C4-2B (cell line): ENCODE data around the gene SPRN.
"Not testable (repeated sequence)": the region's sequence is repeated elsewhere in the genome, so short reads cannot be mapped to it uniquely, and the experiment has no call there.

ENCODE experiments used
- H3K27ac ChIP-seq: fragments of 450-650 bp; 2 replicates; pipeline ENCODE4 v1.5.1; 2017
- ZFX ChIP-seq: fragments of 450-650 bp; IDR thresholded peaks from 2 replicates; pipeline ENCODE4 v1.6.1; 2017
- TF ChIP-seq, protein P1 (sequence below): fragments of 450-650 bp; conservative IDR thresholded peaks from 2 replicates; pipeline ENCODE4 v1.5.1; 2017; ENCODE audit warnings: mild to moderate bottlenecking

Gene SPRN

GRCh38 chr10:133445268-133445732 lies 20.9 kb upstream of the SPRN start:
- H3K27ac ChIP-seq = no peak overlapping the region
- TF ChIP-seq ZFX = no peak
- TF ChIP-seq, protein P1, sequence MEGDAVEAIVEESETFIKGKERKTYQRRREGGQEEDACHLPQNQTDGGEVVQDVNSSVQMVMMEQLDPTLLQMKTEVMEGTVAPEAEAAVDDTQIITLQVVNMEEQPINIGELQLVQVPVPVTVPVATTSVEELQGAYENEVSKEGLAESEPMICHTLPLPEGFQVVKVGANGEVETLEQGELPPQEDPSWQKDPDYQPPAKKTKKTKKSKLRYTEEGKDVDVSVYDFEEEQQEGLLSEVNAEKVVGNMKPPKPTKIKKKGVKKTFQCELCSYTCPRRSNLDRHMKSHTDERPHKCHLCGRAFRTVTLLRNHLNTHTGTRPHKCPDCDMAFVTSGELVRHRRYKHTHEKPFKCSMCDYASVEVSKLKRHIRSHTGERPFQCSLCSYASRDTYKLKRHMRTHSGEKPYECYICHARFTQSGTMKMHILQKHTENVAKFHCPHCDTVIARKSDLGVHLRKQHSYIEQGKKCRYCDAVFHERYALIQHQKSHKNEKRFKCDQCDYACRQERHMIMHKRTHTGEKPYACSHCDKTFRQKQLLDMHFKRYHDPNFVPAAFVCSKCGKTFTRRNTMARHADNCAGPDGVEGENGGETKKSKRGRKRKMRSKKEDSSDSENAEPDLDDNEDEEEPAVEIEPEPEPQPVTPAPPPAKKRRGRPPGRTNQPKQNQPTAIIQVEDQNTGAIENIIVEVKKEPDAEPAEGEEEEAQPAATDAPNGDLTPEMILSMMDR = no peak

- TF ChIP-seq, protein P1 = no peak
- no peak for TF ChIP-seq ZFX
- H3K27ac ChIP-seq = no peak overlapping the region
Observed at GRCh38 chr10:133444342-133445267, 20.2 kb upstream of the SPRN start.

- TF ChIP-seq ZFX = no peak
- TF ChIP-seq, protein P1 = no peak
Observed at GRCh38 chr10:133442967-133443924, 18.8 kb upstream of the SPRN start.

GRCh38 chr10:133442191-133442966 lies 18.0 kb upstream of the SPRN start:
- TF ChIP-seq ZFX = no peak
- TF ChIP-seq, protein P1 = no peak
- H3K27ac ChIP-seq = no peak overlapping the region

More at GRCh38 chr10:133442967-133443924, 18.8 kb upstream of the SPRN start:
- no peak overlapping the region for H3K27ac ChIP-seq

DNA sequence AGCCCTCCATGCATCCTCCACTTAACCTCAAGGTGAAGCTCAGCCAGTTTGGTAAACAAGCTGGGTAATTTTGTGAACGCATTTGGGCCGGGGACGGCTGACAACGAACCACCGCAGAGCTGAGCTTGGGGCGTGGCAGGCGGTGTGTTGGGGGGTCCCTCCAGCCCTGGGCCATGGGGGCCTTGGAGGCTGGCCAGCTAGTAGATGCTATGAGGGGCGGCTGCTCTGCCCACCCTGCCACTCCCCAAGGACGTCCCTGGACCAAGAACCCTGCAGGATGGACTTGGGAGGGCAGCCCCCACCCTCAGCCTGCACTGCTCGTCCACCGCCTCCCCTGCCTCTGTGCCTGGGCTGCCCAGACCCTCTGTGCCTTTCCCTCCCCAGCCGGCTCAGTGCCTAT lies 17.4 kb upstream of the SPRN start:
- no peak for TF ChIP-seq ZFX
- TF ChIP-seq, protein P1 = no peak

GRCh38 chr10:133441356-133441755 lies 16.9 kb upstream of the SPRN start:
- H3K27ac ChIP-seq = not testable (repeated sequence)

More for the DNA sequence above, 17.4 kb upstream of the SPRN start:
- H3K27ac ChIP-seq = no peak overlapping the region
